Hepatocyte (in vitro differentiated cells): ENCODE results near the gene SCT.

Source experiments
- CTCF ChIP-seq: fragments of 200-600 bp; sonication (generic); IDR thresholded peaks from 2 replicates; pipeline ENCODE4 v1.5.1; 2016; ENCODE audit warnings: antibody characterized with exemption, mild to moderate bottlenecking; ENCODE audit not compliant: poor library complexity
- EZH2 ChIP-seq: fragments of 200-600 bp; sonication (generic); IDR thresholded peaks from 2 replicates; pipeline ENCODE4 v1.6.1; 2016; ENCODE audit warnings: antibody characterized with exemption, mild to moderate bottlenecking, borderline replicate concordance
- EZH2phosphoT487 ChIP-seq: fragments of 200-600 bp; sonication (generic); IDR thresholded peaks from one replicate; pipeline ENCODE4 v1.6.1; 2018; ENCODE audit warnings: antibody characterized with exemption, mild to moderate bottlenecking, low read depth, moderate library complexity; ENCODE audit not compliant: unreplicated experiment, severe bottlenecking

DNA sequence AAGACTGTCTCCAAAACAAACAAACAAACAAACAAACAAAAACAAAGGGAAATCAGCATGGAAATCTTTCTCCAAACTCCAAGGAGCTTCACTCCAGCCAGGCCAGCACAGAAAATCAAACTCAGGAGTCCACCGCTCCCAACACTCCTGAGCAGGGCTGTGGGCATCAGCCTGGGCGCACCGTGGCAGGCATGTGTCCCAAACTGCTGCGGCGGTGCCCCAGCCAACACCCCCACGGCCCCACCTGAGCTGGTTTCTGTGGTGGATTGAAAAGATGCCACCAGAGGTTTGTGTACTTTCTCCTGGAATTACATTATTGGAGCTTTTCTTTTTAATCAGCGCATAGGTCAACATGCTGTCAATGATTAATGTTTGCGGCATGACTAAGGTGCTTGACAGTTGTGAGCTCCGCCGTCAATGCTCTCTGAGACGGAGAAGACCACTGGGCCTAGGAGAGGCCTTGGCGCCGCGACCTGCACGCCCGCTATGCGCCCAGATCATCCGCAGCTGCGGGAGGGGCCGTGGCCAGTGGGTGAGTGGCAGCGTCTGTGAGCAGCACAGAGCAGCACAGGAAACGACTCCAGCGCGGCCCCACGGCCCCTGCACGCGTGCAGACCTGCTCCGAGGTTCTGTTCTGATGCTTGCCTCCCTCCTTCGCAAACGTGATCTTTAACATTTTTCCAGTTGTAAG lies 28.2 kb upstream of the SCT start:
- TF ChIP-seq EZH2: no peak
- TF ChIP-seq CTCF: no peak
- TF ChIP-seq EZH2phosphoT487: no peak
